AG09309 (cell line): ENCODE data around the gene TSTD1.
"Not testable (repeated sequence)": the region's sequence is repeated elsewhere in the genome, so short reads cannot be mapped to it uniquely, and the experiment has no call there.

Source experiments
- DNase-seq: peaks from one replicate; pipeline ENCODE4 v3.0.0-alpha.2; 2010; ENCODE audit warnings: low read depth
- H3K4me3 ChIP-seq: 2 replicates; pipeline ENCODE4 v1.5.1; 2011; ENCODE audit warnings: mild to moderate bottlenecking, low read depth, low read length, moderate library complexity; ENCODE audit not compliant: control insufficient read depth
- TF ChIP-seq, protein P1 (sequence below): IDR thresholded peaks from 2 replicates; pipeline ENCODE4 v1.5.1; 2011; ENCODE audit warnings: mild to moderate bottlenecking, low read depth, low read length, inconsistent platforms; ENCODE audit not compliant: insufficient read depth, control insufficient read depth; ENCODE audit errors: missing control alignments

TSTD1 gene

DNA sequence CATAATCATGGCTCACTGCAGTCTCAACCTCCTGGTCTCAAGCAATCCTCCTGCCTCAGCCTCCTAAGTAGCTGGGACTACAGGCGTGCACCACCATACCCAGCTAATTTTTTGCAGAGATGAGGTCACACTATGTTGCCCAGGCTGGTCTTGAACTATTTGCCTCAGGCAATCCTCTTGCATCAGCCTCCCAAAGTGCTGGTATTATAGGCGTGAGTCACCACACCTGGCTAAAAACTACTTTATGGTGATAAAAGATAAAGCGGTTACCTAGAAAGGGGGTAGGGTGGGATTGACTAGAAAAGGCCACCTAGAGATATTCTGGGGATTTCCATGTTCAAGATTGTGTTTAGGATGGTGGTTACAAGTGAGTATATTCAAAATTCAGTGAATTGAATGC is 5.0 kb downstream of the TSTD1 start:
- no peak for DNase-seq
- TF ChIP-seq, protein P1, sequence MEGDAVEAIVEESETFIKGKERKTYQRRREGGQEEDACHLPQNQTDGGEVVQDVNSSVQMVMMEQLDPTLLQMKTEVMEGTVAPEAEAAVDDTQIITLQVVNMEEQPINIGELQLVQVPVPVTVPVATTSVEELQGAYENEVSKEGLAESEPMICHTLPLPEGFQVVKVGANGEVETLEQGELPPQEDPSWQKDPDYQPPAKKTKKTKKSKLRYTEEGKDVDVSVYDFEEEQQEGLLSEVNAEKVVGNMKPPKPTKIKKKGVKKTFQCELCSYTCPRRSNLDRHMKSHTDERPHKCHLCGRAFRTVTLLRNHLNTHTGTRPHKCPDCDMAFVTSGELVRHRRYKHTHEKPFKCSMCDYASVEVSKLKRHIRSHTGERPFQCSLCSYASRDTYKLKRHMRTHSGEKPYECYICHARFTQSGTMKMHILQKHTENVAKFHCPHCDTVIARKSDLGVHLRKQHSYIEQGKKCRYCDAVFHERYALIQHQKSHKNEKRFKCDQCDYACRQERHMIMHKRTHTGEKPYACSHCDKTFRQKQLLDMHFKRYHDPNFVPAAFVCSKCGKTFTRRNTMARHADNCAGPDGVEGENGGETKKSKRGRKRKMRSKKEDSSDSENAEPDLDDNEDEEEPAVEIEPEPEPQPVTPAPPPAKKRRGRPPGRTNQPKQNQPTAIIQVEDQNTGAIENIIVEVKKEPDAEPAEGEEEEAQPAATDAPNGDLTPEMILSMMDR, result no peak
- H3K4me3 ChIP-seq, result no peak overlapping the region

DNA sequence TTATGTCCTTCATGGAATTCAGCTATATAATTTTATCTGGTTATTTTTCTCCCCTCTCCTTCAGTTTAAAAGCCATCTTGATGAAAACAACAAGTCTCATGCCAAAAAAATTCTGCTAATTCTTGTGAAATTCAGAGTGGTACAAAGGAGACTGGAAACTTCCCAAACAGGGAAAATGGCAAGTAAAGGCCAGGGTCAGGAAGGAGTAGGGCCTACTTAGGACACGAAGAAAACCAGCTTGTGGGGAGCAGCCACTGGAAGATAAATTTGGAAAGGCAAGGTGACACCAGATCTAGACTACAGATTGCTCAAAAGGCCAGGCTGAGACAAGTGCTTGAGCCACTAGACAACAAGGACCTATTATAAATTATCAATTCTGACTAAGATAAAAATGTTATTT is 6.4 kb downstream of the TSTD1 start:
- TF ChIP-seq, protein P1, result no peak
- no peak for DNase-seq
- H3K4me3 ChIP-seq, result no peak overlapping the region

- TF ChIP-seq, protein P1, result no peak
- no peak for DNase-seq
These were observed 6.9 kb downstream of the TSTD1 start for GRCh38 chr1:161031874-161032273.

DNA sequence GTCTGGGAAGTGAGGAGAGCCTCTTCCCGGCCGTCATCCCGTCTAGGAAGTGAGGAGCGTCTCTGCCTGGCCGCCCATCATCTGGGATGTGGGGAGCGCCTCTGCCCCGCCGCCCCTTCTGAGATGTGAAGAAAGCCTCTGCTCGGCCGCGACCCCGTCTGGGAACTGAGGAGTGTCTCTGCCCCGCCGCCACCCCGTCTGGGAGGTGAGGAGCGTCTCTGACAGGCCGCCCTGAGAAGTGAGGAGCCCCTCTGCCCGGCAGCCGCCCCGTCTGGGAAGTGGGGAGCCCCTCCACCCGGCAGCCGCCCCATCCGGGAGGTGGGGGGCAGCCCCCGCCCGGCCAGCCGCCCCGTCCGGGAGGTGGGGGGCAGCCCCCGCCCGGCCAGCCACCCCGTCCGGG is 9.3 kb downstream of the TSTD1 start:
- not testable (repeated sequence) for H3K4me3 ChIP-seq, DNase-seq

More at GRCh38 chr1:161031874-161032273, 6.9 kb downstream of the TSTD1 start:
- H3K4me3 ChIP-seq, result no peak overlapping the region

DNA sequence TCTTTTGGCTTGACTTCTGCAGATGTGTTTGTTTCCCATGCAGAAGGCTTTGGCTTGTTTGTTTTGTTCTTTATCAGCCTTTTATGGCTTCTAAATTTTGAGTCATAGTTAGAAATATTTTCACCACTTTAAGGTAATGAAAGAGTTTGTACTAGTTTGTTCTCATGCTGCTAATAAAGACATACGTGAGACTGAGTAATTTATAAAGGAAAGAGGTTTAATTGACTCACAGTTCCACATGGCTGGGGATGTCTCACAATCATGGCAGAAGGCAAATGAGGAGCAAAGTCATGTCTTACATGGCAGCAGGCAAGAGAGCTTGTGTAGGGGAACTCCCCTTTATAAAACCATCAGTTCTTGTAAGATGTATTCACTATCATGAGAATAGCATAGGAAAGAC is 11.8 kb downstream of the TSTD1 start:
- DNase-seq, H3K4me3 ChIP-seq: not testable (repeated sequence)

DNA sequence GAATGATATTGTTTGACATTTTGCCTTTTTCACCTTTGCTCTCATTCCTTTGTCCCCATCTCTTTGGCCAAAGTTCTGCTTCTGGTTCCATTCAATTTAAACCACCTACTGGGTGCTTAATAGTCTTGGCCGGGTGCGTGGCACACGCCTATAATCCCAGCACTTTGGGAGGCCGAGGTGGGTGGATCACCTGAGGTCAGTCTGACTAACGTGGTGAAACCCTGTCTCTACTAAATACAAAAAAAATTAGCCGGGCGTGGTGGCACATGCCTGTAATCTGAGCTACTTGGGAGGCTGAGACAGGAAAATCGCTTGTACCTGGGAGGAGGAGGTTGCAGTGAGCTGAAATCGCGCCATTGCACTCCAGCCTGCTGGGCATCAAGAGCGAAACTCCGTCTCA is 16.3 kb downstream of the TSTD1 start:
- H3K4me3 ChIP-seq, DNase-seq: not testable (repeated sequence)

GRCh38 chr1:161021970-161022353 is 16.8 kb downstream of the TSTD1 start:
- no peak overlapping the region for H3K4me3 ChIP-seq
- DNase-seq, result no peak
- TF ChIP-seq, protein P1, result no peak

- TF ChIP-seq, protein P1, result peak; percentile 6
- no peak for DNase-seq
- peak overlapping the region; percentile 42 for H3K4me3 ChIP-seq
These were observed 17.4 kb downstream of the TSTD1 start for GRCh38 chr1:161021165-161021969.
